HG02943 (cell line): ENCODE data around the gene IRAK1.

ENCODE experiments used
- ATAC-seq: cut with Tn5 transposase; IDR thresholded peaks from one replicate; pipeline ENCODE4 v1.9.1; 2021; ENCODE audit warnings: mild to moderate bottlenecking, low read depth, moderate library complexity; ENCODE audit not compliant: unreplicated experiment

Gene IRAK1

GRCh38 chrX:154043003-154043763, 23.5 kb upstream of the IRAK1 start:
- ATAC-seq = no peak

DNA sequence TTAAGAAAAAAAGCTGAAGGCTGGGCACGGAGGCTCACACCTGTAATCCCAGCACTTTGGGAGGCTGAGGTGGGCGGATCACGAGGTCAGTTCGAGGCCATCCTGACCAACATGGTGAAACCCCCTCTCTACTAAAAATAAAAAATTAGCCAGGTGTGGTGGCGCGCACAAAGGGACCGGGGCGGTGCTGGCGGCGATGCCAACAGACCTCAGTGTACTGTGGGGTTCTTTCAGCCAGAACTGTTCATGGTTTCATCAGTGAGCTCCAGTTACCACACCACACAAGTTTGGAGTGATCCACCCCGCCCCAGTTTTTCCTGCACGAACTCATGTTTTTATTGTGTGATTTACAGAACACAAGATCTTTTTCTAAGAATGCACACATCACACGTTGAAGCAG, 21.2 kb upstream of the IRAK1 start:
- no peak for ATAC-seq

GRCh38 chrX:154040307-154040756, 20.6 kb upstream of the IRAK1 start:
- no peak for ATAC-seq

DNA sequence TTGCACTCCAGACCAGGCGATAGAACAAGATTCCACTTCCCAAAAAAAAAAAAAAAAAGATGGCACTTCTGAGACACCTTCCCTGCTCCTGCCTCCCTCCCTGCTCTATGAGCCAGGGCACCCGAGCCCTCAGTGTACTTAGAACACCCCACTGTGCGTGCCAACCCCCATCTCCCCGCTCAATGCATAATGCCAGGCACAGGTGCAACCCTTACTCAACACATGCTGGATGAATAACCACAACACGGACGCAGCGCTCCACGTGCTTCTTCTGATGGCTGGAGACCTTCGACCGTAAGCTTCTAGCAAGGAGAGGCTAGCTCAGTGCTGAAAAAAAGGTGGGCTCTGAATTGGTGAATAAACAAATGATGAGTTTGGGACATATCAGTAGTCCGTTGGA, 19.9 kb upstream of the IRAK1 start:
- no peak for ATAC-seq

GRCh38 chrX:154038656-154039055, 19.0 kb upstream of the IRAK1 start:
- ATAC-seq = no peak

- ATAC-seq = no peak
Measured at GRCh38 chrX:154037754-154038153, 18.1 kb upstream of the IRAK1 start.

DNA sequence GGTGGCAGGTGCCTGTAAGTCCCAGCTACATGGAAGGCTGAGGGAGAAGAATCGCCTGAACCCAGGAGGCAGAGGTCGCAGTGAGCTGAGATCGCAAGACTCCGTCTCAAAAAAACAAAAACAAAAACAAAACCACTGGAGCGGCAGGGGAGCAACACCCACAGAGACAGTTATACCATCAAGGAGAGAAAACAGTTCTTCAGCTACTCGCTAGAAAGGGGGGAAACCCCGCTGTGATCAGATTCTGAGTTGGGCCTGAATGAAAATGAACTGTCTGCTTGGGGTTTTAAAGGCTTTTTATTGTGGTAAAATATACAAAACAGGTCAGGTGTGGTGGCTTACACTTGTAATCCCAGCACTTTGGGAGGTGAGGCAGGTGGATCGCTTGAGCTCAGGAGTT, 16.8 kb upstream of the IRAK1 start:
- ATAC-seq = no peak

- ATAC-seq = no peak
Measured at GRCh38 chrX:154033848-154034247, 14.1 kb upstream of the IRAK1 start.

- no peak for ATAC-seq
Measured at GRCh38 chrX:154032653-154033052, 13.0 kb upstream of the IRAK1 start.

- ATAC-seq = no peak
Measured at GRCh38 chrX:154032160-154032559, 12.5 kb upstream of the IRAK1 start.

- no peak for ATAC-seq
Measured at GRCh38 chrX:154030715-154031305, 11.1 kb upstream of the IRAK1 start.

DNA sequence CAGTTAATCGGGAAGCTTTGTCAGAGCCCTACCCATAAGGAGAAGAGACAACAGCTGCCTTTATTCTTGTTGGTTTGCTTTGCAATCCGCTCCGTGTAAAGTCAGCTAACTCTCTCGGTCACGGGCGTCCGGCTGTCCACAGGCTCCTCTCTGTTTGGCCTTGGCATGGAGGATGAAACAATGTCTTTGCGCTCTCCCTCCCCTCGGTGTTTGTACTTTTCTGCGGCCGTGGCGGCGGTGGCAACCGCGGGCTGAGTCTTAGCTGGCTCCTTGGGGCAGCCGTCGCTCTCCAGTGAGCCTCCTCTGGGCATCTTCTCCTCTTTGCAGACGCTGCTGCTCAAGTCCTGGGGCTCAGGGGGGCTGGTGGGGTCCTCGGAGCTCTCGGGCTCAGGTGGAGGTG, 10.6 kb upstream of the IRAK1 start:
- ATAC-seq = no peak

GRCh38 chrX:154029439-154029838, 9.7 kb upstream of the IRAK1 start:
- ATAC-seq = no peak

DNA sequence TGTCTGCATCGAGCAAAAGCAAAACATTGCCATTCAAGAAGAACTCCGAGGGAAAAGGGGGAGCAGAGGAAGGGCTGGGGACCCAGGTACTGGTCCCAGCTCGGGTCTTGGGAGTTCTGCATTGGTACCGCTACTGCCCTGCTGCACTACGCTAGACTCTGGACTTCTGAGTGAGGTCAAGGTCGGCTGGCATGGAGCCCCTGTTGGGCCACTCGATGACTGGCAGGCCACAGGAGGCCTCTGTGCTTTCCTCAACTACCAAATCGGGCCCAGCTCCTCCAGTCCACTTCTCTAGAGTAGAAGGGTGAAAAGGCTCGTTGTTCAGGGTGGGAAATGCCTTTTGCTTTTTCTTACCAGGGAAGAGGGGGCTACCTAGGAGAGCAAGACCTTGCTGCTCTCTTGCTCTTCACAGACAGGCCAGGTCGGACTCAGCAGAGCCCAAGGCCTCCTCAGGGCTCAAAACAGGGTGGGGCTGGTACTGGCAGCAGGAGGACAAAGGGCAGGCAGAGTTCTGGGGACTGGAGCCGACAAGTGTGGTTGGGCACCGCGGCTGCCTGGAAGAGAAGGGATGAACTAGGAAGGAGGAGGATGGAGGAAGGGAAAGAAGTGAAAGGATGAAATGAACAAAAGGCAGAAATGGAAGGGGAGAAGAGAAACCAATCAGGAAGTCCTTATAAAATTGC, 8.9 kb upstream of the IRAK1 start:
- ATAC-seq = no peak

- ATAC-seq = no peak
Measured at GRCh38 chrX:154027986-154028385, 8.3 kb upstream of the IRAK1 start.

- no peak for ATAC-seq
Measured at GRCh38 chrX:154027022-154027402, 7.3 kb upstream of the IRAK1 start.

- ATAC-seq = no peak
Measured at GRCh38 chrX:154026136-154027021, 6.7 kb upstream of the IRAK1 start.

GRCh38 chrX:154025230-154025629, 5.5 kb upstream of the IRAK1 start:
- ATAC-seq = no peak

- no peak for ATAC-seq
Measured at GRCh38 chrX:154024271-154024670, 4.6 kb upstream of the IRAK1 start.

GRCh38 chrX:154023276-154024000, 3.7 kb upstream of the IRAK1 start:
- ATAC-seq = no peak
